ENCODE measurements around the gene PLA2G2D. TPM values are rescaled to one million over a fixed set of nuclear protein-coding genes. Genes with fewer than 3 reads are reported as not detected.

PLA2G2D gene
- total and polyA plus RNA-seq, 7 donors: 0.16 to 8.6 TPM; not detected in 5

- 62 to 63% methylated on average over 3 of the region's 3 CpGs for WGBS, 2 donors
- H3K27ac ChIP-seq: no peak overlapping the region
- H3K36me3 ChIP-seq: no peaks in the 10 kb centered on the region
- peaks cover 0 to 11% (median 2%) of the 10 kb centered on the region in 4 donors for H3K4me1 ChIP-seq
- intact Hi-C loops (cut with DNase I): no loop called here
- no peaks in the 10 kb centered on the region for H3K27me3 ChIP-seq
- no peak for TF ChIP-seq POLR2A (IDR thresholded peaks at IDR 0.05)
- no peak for TF ChIP-seq EP300 (IDR thresholded peaks at IDR 0.05)
- no peak for TF ChIP-seq POLR2AphosphoS5 (IDR thresholded peaks at IDR 0.05)
- TF ChIP-seq, protein P1, sequence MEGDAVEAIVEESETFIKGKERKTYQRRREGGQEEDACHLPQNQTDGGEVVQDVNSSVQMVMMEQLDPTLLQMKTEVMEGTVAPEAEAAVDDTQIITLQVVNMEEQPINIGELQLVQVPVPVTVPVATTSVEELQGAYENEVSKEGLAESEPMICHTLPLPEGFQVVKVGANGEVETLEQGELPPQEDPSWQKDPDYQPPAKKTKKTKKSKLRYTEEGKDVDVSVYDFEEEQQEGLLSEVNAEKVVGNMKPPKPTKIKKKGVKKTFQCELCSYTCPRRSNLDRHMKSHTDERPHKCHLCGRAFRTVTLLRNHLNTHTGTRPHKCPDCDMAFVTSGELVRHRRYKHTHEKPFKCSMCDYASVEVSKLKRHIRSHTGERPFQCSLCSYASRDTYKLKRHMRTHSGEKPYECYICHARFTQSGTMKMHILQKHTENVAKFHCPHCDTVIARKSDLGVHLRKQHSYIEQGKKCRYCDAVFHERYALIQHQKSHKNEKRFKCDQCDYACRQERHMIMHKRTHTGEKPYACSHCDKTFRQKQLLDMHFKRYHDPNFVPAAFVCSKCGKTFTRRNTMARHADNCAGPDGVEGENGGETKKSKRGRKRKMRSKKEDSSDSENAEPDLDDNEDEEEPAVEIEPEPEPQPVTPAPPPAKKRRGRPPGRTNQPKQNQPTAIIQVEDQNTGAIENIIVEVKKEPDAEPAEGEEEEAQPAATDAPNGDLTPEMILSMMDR (IDR thresholded peaks at IDR 0.05): no peak
- H3K9me3 ChIP-seq: no peaks in the 10 kb centered on the region
- no peak overlapping the region for H3K4me3 ChIP-seq
- no peak for DNase-seq
Measured at GRCh38 chr1:20099533-20099932, 19.8 kb downstream of the PLA2G2D start.

DNA sequence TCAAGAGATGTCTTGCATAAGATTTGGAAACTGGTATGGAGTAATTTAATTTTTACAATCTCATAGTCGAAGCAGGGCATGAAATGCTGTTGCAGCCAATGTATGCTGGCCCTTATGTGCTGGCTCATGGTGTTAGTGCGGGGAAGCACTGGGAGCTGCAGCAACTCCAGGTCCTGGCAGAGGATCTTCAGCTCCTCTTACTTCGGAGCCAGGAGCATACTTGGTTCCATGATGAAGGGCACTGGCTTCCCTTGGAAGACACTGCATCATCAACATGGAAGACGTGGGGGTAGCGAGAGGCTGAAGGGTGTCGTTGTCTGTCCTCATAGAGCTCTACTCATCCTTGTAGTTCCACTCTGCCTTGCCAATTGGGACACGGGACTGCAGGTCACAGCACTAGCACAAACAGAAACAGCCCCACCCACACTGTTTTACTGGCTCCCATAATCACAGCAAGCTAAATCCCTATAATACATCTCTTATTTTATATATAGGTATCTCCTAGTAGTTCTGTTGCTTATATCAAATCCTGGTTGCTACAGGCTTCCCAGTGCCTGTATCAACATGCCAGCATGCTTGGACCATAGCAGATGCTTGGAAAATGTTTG, 22.4 kb downstream of the PLA2G2D start:
- no peak for DNase-seq
- TF ChIP-seq EP300 (IDR thresholded peaks at IDR 0.05) (no peak), POLR2AphosphoS5 (IDR thresholded peaks at IDR 0.05) (no peak), POLR2A (IDR thresholded peaks at IDR 0.05) (no peak)
- TF ChIP-seq, protein P1 (IDR thresholded peaks at IDR 0.05): no peak
- H3K4me3 ChIP-seq: no peak overlapping the region
- peaks cover 0 to 11% (median 5%) of the 10 kb centered on the region in 4 donors for H3K4me1 ChIP-seq
- no peaks in the 10 kb centered on the region for H3K36me3 ChIP-seq
- no peaks in the 10 kb centered on the region for H3K27me3 ChIP-seq
- WGBS, 2 donors: 78 to 84% methylated on average over 7 of the region's 7 CpGs
- intact Hi-C loops (cut with DNase I): no loop called here
- no peaks in the 10 kb centered on the region for H3K9me3 ChIP-seq
- H3K27ac ChIP-seq: no peak overlapping the region

DNA sequence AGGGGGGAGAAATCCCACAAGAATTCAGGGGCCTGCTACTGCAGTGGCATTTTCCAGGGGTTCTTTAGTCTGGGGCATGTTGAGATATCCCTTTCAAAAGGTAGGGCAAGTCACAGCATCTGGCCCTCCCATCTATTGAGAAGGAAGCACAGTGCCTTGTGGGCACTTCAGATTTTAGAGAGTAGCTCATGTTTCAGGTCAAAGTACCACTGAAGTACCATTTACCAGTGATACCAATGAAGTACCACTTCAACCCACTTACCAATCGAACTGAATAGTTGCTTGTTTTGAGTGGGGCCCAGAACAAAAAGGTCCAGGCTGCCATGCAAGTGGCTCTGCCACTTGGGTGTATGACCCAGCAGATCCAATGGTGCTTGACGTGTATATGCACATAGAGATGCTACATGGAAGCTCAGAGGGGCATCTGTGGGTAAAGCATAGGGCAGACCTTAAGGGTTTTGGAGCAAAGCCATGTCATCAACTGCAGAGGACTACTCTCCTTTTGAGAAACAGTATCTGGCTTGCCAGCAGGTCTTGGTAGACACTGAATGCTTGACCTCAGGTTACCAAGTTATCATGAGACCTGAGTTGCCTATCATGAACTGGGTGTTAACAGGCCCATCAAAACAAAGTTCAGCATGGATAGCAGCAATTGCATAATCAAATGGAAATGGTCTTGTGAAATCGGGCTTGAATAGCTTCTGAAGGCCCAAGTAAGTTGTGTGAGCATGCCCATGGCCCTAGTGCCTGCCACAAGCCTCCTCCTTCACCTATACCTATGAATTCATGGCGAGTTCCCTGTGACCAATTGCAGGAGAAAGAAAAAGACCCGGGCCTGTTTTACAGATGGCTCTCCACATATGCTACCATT, 23.5 kb downstream of the PLA2G2D start:
- intact Hi-C loops (cut with DNase I): no loop called here
- WGBS, 2 donors: 82 to 84% methylated on average over 5 of the region's 5 CpGs
- DNase-seq: no peak
- peak overlapping the region in 2 of 4 donors; percentile 7 to 53 for H3K27ac ChIP-seq
- peaks cover 0 to 5% (median 1%) of the 10 kb centered on the region in 4 donors for H3K4me1 ChIP-seq
- no peak overlapping the region for H3K4me3 ChIP-seq
- H3K36me3 ChIP-seq: peaks cover 0 to 4% (median under 1%) of the 10 kb centered on the region in 4 donors
- no peaks in the 10 kb centered on the region for H3K9me3 ChIP-seq
- TF ChIP-seq, protein P1 (IDR thresholded peaks at IDR 0.05): no peak
- TF ChIP-seq EP300 (IDR thresholded peaks at IDR 0.05) (no peak), POLR2A (IDR thresholded peaks at IDR 0.05) (no peak), POLR2AphosphoS5 (IDR thresholded peaks at IDR 0.05) (no peak)
- no peaks in the 10 kb centered on the region for H3K27me3 ChIP-seq

DNA sequence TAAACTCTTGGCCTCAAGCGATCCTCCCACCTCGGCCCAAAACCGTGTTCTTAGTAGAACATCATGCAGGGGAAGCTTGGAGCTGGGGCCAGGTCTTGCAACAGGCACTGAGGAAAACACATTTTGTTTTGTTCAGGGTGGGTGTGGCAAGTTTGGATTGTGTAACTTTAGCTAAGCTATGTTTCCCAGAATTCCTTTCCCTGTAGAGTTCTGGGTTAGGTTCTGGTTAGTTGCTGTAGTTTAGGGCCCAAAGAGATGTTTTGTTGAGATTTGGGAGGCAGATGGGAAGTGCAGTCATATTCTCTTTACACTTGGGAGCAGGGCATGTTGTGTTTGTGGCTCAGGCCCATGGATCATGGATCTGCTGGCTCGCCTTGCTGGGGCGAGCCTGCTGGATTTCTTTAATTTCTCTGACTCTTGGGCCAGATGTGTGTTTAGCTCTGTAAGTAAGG, 25.4 kb downstream of the PLA2G2D start:
- TF ChIP-seq, protein P1 (IDR thresholded peaks at IDR 0.05): no peak
- peak in 3 of 4 donors; percentile 5 to 17 (median 10) for TF ChIP-seq POLR2AphosphoS5 (IDR thresholded peaks at IDR 0.05)
- WGBS, 2 donors: 80 to 90% methylated on average over 5 of the region's 5 CpGs
- H3K27me3 ChIP-seq: no peaks in the 10 kb centered on the region
- peak overlapping the region in 1 of 4 donors; percentile 56 for H3K27ac ChIP-seq
- intact Hi-C loops (cut with DNase I): no loop called here
- H3K4me3 ChIP-seq: no peak overlapping the region
- peak; percentile 90 for DNase-seq
- H3K36me3 ChIP-seq: peaks cover 0 to 20% (median 3%) of the 10 kb centered on the region in 4 donors
- H3K9me3 ChIP-seq: no peaks in the 10 kb centered on the region
- H3K4me1 ChIP-seq: peaks cover 0 to 5% (median 0%) of the 10 kb centered on the region in 4 donors
